ENCODE measurements around the gene GLT8D2. TPM values are rescaled to one million over a fixed set of nuclear protein-coding genes. Genes with fewer than 3 reads are reported as not detected.

GLT8D2 gene
- total and polyA plus RNA-seq, 9 donors, result 21.1 to 65.2 (median 35.0) TPM

GRCh38 chr12:104026841-104027599 is 23.0 kb downstream of the GLT8D2 start:
- no peaks in the 10 kb centered on the region for H3K9me3 ChIP-seq
- H3K27me3 ChIP-seq, result no peaks in the 10 kb centered on the region
- H3K4me3 ChIP-seq, result no peak overlapping the region
- intact Hi-C loops (cut with DNase I), result no loop called here
- no peak for DNase-seq
- H3K4me1 ChIP-seq (ENCODE audit: insufficient read depth), result peaks cover 2% of the 10 kb centered on the region
- no peaks in the 10 kb centered on the region for H3K36me3 ChIP-seq
- H3K27ac ChIP-seq, result no peak overlapping the region
- TF ChIP-seq POLR2A (IDR thresholded peaks at IDR 0.05), result no peak
- TF ChIP-seq CTCF (IDR thresholded peaks at IDR 0.05), result no peak
- TF ChIP-seq EP300 (IDR thresholded peaks at IDR 0.05), result no peak
- 63 to 66% (median 64%) methylated on average over 5 of the region's 5 CpGs for WGBS, 3 donors

- Histone ChIP-seq H3K27me3 (no peaks in the 10 kb centered on the region), H3K9me3 (no peaks in the 10 kb centered on the region), H3K4me3 (no peak overlapping the region), H3K36me3 (no peaks in the 10 kb centered on the region), H3K4me1 (ENCODE audit: insufficient read depth) (peaks cover 2% of the 10 kb centered on the region), H3K27ac (no peak overlapping the region)
- intact Hi-C loops (cut with DNase I), result no loop called here
- WGBS, 3 donors, result 98 to 100% (median 99%) methylated on average over 2 of the region's 2 CpGs
- TF ChIP-seq CTCF (IDR thresholded peaks at IDR 0.05), result no peak
- no peak for TF ChIP-seq EP300 (IDR thresholded peaks at IDR 0.05)
- no peak for TF ChIP-seq POLR2A (IDR thresholded peaks at IDR 0.05)
- no peak for DNase-seq
Observed at GRCh38 chr12:104025771-104026170, 24.2 kb downstream of the GLT8D2 start.

- Histone ChIP-seq H3K36me3 (no peaks in the 10 kb centered on the region), H3K27ac (no peak overlapping the region), H3K4me3 (no peak overlapping the region), H3K27me3 (no peaks in the 10 kb centered on the region), H3K4me1 (ENCODE audit: insufficient read depth) (peaks cover 2% of the 10 kb centered on the region), H3K9me3 (no peaks in the 10 kb centered on the region)
- TF ChIP-seq POLR2A (IDR thresholded peaks at IDR 0.05) (no peak), EP300 (IDR thresholded peaks at IDR 0.05) (no peak), CTCF (IDR thresholded peaks at IDR 0.05) (no peak)
- no peak for DNase-seq
- 95 to 97% (median 96%) methylated on average over 6 of the region's 6 CpGs for WGBS, 3 donors
- intact Hi-C loops (cut with DNase I), result no loop called here
Observed at GRCh38 chr12:104024348-104024747, 25.6 kb downstream of the GLT8D2 start.

- no peak for TF ChIP-seq POLR2A (IDR thresholded peaks at IDR 0.05)
- no peak for TF ChIP-seq EP300 (IDR thresholded peaks at IDR 0.05)
- no peak for TF ChIP-seq CTCF (IDR thresholded peaks at IDR 0.05)
- H3K27me3 ChIP-seq, result no peaks in the 10 kb centered on the region
- H3K9me3 ChIP-seq, result no peaks in the 10 kb centered on the region
- H3K4me3 ChIP-seq, result no peak overlapping the region
- no peaks in the 10 kb centered on the region for H3K36me3 ChIP-seq
- H3K27ac ChIP-seq, result no peak overlapping the region
- no peak for DNase-seq
- H3K4me1 ChIP-seq (ENCODE audit: insufficient read depth), result peaks cover 2% of the 10 kb centered on the region
- intact Hi-C loops (cut with DNase I), result no loop called here
- WGBS, 3 donors, result 66 to 73% (median 71%) methylated on average over 2 of the region's 2 CpGs
Observed at GRCh38 chr12:104023710-104024109, 26.3 kb downstream of the GLT8D2 start.

Measured in ovary (tissue), 9 donors.